IMR-90 (cell line): ENCODE measurements around the gene KDELR3. TPM values are rescaled to one million over a fixed set of nuclear protein-coding genes. Genes with fewer than 3 reads are reported as not detected.
A peak's percentile ranks its signal among the peaks of the same experiment; 100 is the strongest.

ENCODE experiments used
- ATAC-seq: fragments of 200-7000 bp; cut with Tn5 transposase; 2 replicates; pipeline ENCODE4 v1.9.1; 2020; ENCODE audit warnings: low read depth, mild to moderate bottlenecking, moderate library complexity
- BruUV-seq: library from RNA; stranded (reverse); fragments of 400-500 nt; replicated peaks from 2 replicates; lab custom pipeline; 2021; lab: Mats Ljungman, UMichigan
- CTCF ChIA-PET: fragments of 300-600 bp; formaldehyde crosslinking; extraction: SDS; loops from one replicate; lab custom pipeline; 2021; ENCODE audit warnings: antibody characterized with exemption; lab: Yijun Ruan, JAX
- POLR2A ChIA-PET: fragments of 300-600 bp; sonication (Branson Sonifier 250); formaldehyde crosslinking; loops from one replicate; lab custom pipeline; 2022; ENCODE audit warnings: antibody characterized with exemption; ENCODE audit not compliant: unreplicated experiment; lab: Charles Lee
- DNase-seq: peaks from one replicate; pipeline ENCODE4 v3.0.0; 2013
- H2AFZ ChIP-seq: replicated peaks from 2 replicates; pipeline ENCODE3; 2013; ENCODE audit warnings: low read length, mild to moderate bottlenecking; ENCODE audit not compliant: poor library complexity
- H2AK5ac ChIP-seq: 2 replicates; pipeline ENCODE4 v1.6.1; 2013; ENCODE audit warnings: low read depth, low read length, inconsistent platforms
- H2AK9ac ChIP-seq: replicated peaks from 2 replicates; pipeline ENCODE3; 2013; ENCODE audit warnings: mild to moderate bottlenecking, low read depth, low read length, moderate library complexity; ENCODE audit not compliant: poor library complexity
- H2BK120ac ChIP-seq: 2 replicates; pipeline ENCODE4 v1.6.1; 2013; ENCODE audit warnings: low read depth, low read length, inconsistent platforms
- H2BK15ac ChIP-seq: 3 replicates; pipeline ENCODE4 v1.6.1; 2013; ENCODE audit warnings: low read depth, low read length, inconsistent platforms
- H2BK20ac ChIP-seq: 2 replicates; pipeline ENCODE4 v1.6.1; 2013; ENCODE audit warnings: low read depth, mild to moderate bottlenecking, inconsistent platforms, low read length, moderate library complexity
- H2BK5ac ChIP-seq: 2 replicates; pipeline ENCODE4 v1.6.1; 2013; ENCODE audit warnings: mild to moderate bottlenecking, low read depth, low read length, inconsistent platforms; ENCODE audit not compliant: poor library complexity, severe bottlenecking
- H3K14ac ChIP-seq: replicated peaks from 2 replicates; pipeline ENCODE4 v1.6.1; 2013; ENCODE audit warnings: low read depth, low read length, inconsistent platforms
- H3K18ac ChIP-seq: 2 replicates; pipeline ENCODE4 v1.6.1; 2013; ENCODE audit warnings: low read depth, low read length, control low read depth
- H3K23ac ChIP-seq: 2 replicates; pipeline ENCODE4 v1.6.1; 2013; ENCODE audit warnings: low read depth, low read length, inconsistent platforms
- H3K27ac ChIP-seq: 2 replicates; pipeline ENCODE4 v1.5.1; 2013; ENCODE audit warnings: mild to moderate bottlenecking, control low read depth, low read length; ENCODE audit not compliant: insufficient read depth
- H3K27me3 ChIP-seq: 2 replicates; pipeline ENCODE4 v1.6.1; 2013; ENCODE audit warnings: low read length; ENCODE audit not compliant: control insufficient read depth, insufficient read depth
- H3K36me3 ChIP-seq: 2 replicates; pipeline ENCODE4 v1.6.1; 2013; ENCODE audit warnings: low read length, mixed read lengths; ENCODE audit not compliant: control insufficient read depth, insufficient read depth
- H3K4ac ChIP-seq: 2 replicates; pipeline ENCODE4 v1.6.1; 2013; ENCODE audit warnings: low read depth, low read length, inconsistent platforms
- H3K4me1 ChIP-seq: 2 replicates; pipeline ENCODE4 v1.6.1; 2013; ENCODE audit warnings: low read length, mixed read lengths; ENCODE audit not compliant: control insufficient read depth, insufficient read depth
- H3K4me2 ChIP-seq: 2 replicates; pipeline ENCODE4 v1.6.1; 2013; ENCODE audit warnings: low read depth, mild to moderate bottlenecking, control low read depth, low read length, moderate library complexity
- H3K4me3 ChIP-seq: 2 replicates; pipeline ENCODE4 v1.5.1; 2013; ENCODE audit warnings: low read depth, mild to moderate bottlenecking, control low read depth, low read length, moderate library complexity; ENCODE audit not compliant: insufficient read depth
- H3K56ac ChIP-seq: 2 replicates; pipeline ENCODE4 v1.6.1; 2013; ENCODE audit warnings: low read length, inconsistent platforms; ENCODE audit not compliant: insufficient read depth; ENCODE audit errors: extremely low read depth
- H3K79me1 ChIP-seq, 2 experiments: 2 replicates each; pipeline ENCODE4 v1.6.1; 2013; ENCODE audit warnings: low read length in 2 of 2, inconsistent platforms in 1 of 2, low read depth in 1 of 2
- H3K9ac ChIP-seq: 2 replicates; pipeline ENCODE4 v1.6.1; 2013; ENCODE audit warnings: low read depth, low read length, control low read depth
- H3K9me1 ChIP-seq: 2 replicates; pipeline ENCODE4 v1.6.1; 2013; ENCODE audit warnings: low read length, inconsistent platforms; ENCODE audit not compliant: insufficient read depth
- H3K9me3 ChIP-seq: 2 replicates; pipeline ENCODE4 v1.6.1; 2013; ENCODE audit warnings: low read length; ENCODE audit not compliant: control insufficient read depth, insufficient read depth
- H4K20me1 ChIP-seq: 2 replicates; pipeline ENCODE4 v1.6.1; 2013; ENCODE audit warnings: low read length, inconsistent platforms; ENCODE audit not compliant: insufficient read depth
- H4K5ac ChIP-seq: 2 replicates; pipeline ENCODE4 v1.6.1; 2013; ENCODE audit warnings: mild to moderate bottlenecking, low read depth, low read length, control low read depth
- H4K8ac ChIP-seq, 2 experiments: 2 replicates each; pipeline ENCODE4 v1.6.1; 2013; ENCODE audit warnings: low read depth in 2 of 2, low read length in 2 of 2, control low read depth in 1 of 2, inconsistent platforms in 1 of 2
- H4K91ac ChIP-seq: 2 replicates; pipeline ENCODE4 v1.6.1; 2013; ENCODE audit warnings: low read depth, low read length, inconsistent platforms; ENCODE audit not compliant: insufficient read depth
- CEBPB ChIP-seq: IDR thresholded peaks from 2 replicates; pipeline ENCODE4 v1.6.1; 2012; ENCODE audit warnings: low read depth, low read length, improper control_type of control experiment
- CHD1 ChIP-seq: IDR thresholded peaks from 2 replicates; pipeline ENCODE4 v1.6.1; 2012; ENCODE audit warnings: low read depth, low read length, improper control_type of control experiment
- MAZ ChIP-seq: IDR thresholded peaks from 2 replicates; pipeline ENCODE4 v1.6.1; 2012; ENCODE audit warnings: low read depth, mild to moderate bottlenecking, low read length, improper control_type of control experiment, moderate library complexity, borderline replicate concordance
- WGBS, 2 experiments: methylation state at CpG; one replicate each; pipeline versions ENCODE4 v1.1.5 to v1.1.7; 2013; ENCODE audit warnings: missing lambda C conversion rate in 2 of 2; ENCODE audit not compliant: insufficient read length in 1 of 2; ENCODE audit errors: extremely low coverage in 2 of 2; 5-methylcytosine and 5-hydroxymethylcytosine counted together
- dilution Hi-C: fragments of 300-500 bp; cut with HindIII; formaldehyde crosslinking; loops from one replicate; pipeline ENCODE4 v1.14.3; 2018; ENCODE audit warnings: low sequenced_read_pairs; ENCODE audit not compliant: unreplicated experiment
- in situ Hi-C: fragments of 300-500 bp; cut with MboI; formaldehyde crosslinking; loops from 3 replicates; pipeline ENCODE4 v1.14.3; 2019; ENCODE audit warnings: low sequenced_read_pairs, inconsistent platforms, mixed read lengths
- intact Hi-C: fragments of 100-400 bp; cut with micrococcal nuclease; formaldehyde crosslinking; loops from 2 replicates; pipeline ENCODE4 v1.10.0; 2022
- polyA plus RNA-seq, 3 experiments: library from polyadenylated mRNA; depleted of rRNA; stranded (reverse); fragments of >200 nt; gene quantifications; 2 replicates each; pipeline ENCODE4 v1.2.3, GENCODE V29; 2012; ENCODE audit warnings: low replicate concordance in 1 of 3
- total RNA-seq: library from RNA; depleted of rRNA; stranded (reverse); fragments of >200 nt; gene quantifications from 2 replicates; pipeline ENCODE4 v1.2.3, GENCODE V29; 2012

KDELR3 gene
- total and polyA plus RNA-seq, 2 of the 4 experiments (the other 2 are of a cell fraction), result 129 to 224 TPM

DNA sequence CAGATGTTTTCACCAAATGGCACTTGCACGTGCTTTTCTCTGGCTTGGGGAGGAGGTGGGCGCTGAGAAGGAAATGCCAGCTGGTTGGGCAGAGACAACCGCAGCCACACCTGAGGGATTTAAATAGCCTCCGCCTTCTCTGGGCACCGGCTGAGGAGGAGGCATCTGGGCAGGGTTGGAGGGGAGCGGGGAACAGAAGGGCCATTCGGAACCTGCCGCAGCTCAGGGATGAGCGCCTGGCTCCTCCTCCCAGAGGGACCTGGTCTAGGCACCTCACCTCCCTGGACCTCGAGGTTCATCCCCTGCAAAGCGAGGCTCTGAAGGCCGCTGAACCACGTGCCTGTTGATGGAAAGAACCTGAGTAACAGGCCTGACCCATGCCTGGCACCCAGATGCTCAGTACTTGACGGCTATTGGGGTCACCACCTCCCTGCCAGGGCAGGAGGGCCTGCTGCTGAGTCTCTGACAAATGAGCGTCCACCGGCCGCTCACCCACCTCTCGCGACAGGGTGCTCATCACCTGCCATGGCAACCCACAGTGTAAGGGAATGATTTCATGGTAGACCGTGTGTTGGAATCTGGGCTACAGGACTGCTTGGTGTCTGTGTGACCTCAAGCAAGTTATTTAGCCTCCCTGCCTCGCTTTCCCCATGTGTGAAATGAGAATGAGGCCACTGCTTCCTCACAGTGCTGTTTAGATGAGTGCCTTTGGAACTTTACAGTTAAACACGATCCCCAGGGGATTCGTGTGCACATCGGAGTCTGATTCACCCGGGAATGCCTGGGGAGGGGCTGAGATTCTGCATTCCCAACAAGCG, 2.0 kb upstream of the KDELR3 start:
- H3K9ac ChIP-seq, result no peak overlapping the region
- H4K91ac ChIP-seq, result no peak overlapping the region
- no peak overlapping the region for H2BK15ac ChIP-seq
- DNase-seq, result no peak
- no peak for ATAC-seq
- ChIA-PET CTCF (no interaction called here), POLR2A (no interaction called here)
- H3K4me2 ChIP-seq, result no peak overlapping the region
- H2BK120ac ChIP-seq, result no peak overlapping the region; the same call in 1 of the 2 replicates
- no peak overlapping the region for H3K27ac ChIP-seq
- H3K18ac ChIP-seq, result no peak overlapping the region
- peaks cover 0 to 36% of the 10 kb centered on the region in 2 experiments; a peak in 3 of 4 replicates for H3K79me1 ChIP-seq
- H3K56ac ChIP-seq, result no peak overlapping the region
- no peak overlapping the region for H3K23ac ChIP-seq
- in situ Hi-C loops, result no loop called here
- no peak overlapping the region for H2BK20ac ChIP-seq
- no peak overlapping the region for H3K4me3 ChIP-seq
- intact Hi-C loops, result no loop called here
- peak overlapping the region; percentile 12 for H2AFZ ChIP-seq
- peaks cover 14% of the 10 kb centered on the region for H3K9me1 ChIP-seq
- no TSS peak for BruUV-seq
- peak overlapping the region; percentile 24; the same call in 1 of the 2 replicates for H2AK5ac ChIP-seq
- peaks cover 13% of the 10 kb centered on the region for H3K4me1 ChIP-seq
- no peak overlapping the region for H3K14ac ChIP-seq
- H4K8ac ChIP-seq, result no peak overlapping the region
- H4K5ac ChIP-seq, result no peak overlapping the region
- H4K20me1 ChIP-seq, result peaks cover 4% of the 10 kb centered on the region
- H3K4ac ChIP-seq, result peak overlapping the region; percentile 16; the same call in 1 of the 2 replicates
- H3K9me3 ChIP-seq, result no peaks in the 10 kb centered on the region
- 65% methylated on average over 14 of the region's 26 CpGs; no CpG with 5 or more reads in 1 of the 2 experiments for WGBS, 2 experiments
- H2AK9ac ChIP-seq, result peak overlapping the region; percentile 25
- TF ChIP-seq CEBPB, result no peak
- no peak for TF ChIP-seq CHD1
- TF ChIP-seq MAZ, result no peak
- dilution Hi-C loops, result no loop called here
- no peak overlapping the region for H2BK5ac ChIP-seq
- H3K36me3 ChIP-seq, result peaks cover 5% of the 10 kb centered on the region; the same call in 1 of the 2 replicates
- peaks cover 11% of the 10 kb centered on the region for H3K27me3 ChIP-seq
